Caco-2 (cell line): Measurements from ENCODE around the gene FRMD4A. TPM values are rescaled to one million over a fixed set of nuclear protein-coding genes. Genes with fewer than 3 reads are reported as not detected.

Experiments
- BruUV-seq: library from RNA; stranded (reverse); fragments of 400-500 nt; replicated peaks from 2 replicates; lab custom pipeline; 2021; lab: Mats Ljungman, UMichigan
- CTCF ChIA-PET: fragments of 300-600 bp; sonication (Branson Sonifier 250); formaldehyde crosslinking; loops from one replicate; lab custom pipeline; 2022; ENCODE audit warnings: antibody characterized with exemption; lab: Charles Lee
- POLR2A ChIA-PET: fragments of 300-600 bp; sonication (Branson Sonifier 250); formaldehyde crosslinking; loops from one replicate; lab custom pipeline; 2022; ENCODE audit warnings: antibody characterized with exemption; lab: Charles Lee
- DNase-seq, 2 experiments: peaks; one replicate each; pipeline versions ENCODE4 v3.0.0 to v3.0.0-alpha.2; 2020 to 2022
- H3K27me3 ChIP-seq: replicated peaks from 2 replicates; pipeline ENCODE4 v1.6.0; 2011; ENCODE audit warnings: low read length; ENCODE audit not compliant: control insufficient read depth, insufficient read depth
- H3K36me3 ChIP-seq: 2 replicates; pipeline ENCODE4 v1.5.1; 2011; ENCODE audit warnings: low read length; ENCODE audit not compliant: control insufficient read depth, insufficient read depth
- H3K4me1 ChIP-seq: fragments of 250-450 bp; sonication (Bioruptor Pico); 2 replicates; pipeline ENCODE4 v1.5.1; 2020; ENCODE audit warnings: mild to moderate bottlenecking
- H3K4me3 ChIP-seq: 2 replicates; pipeline ENCODE4 v1.5.1; 2011; ENCODE audit warnings: low read depth, mild to moderate bottlenecking, control low read depth, low read length
- H3K9me3 ChIP-seq: fragments of 250-450 bp; sonication (Bioruptor Pico); 2 replicates; pipeline ENCODE4 v1.5.1; 2020; ENCODE audit warnings: mild to moderate bottlenecking, moderate library complexity
- H3K27ac Mint-ChIP-seq: one replicate; pipeline ENCODE4 v1.8.0; 2022; ENCODE audit warnings: mixed read lengths; ENCODE audit not compliant: unreplicated experiment
- H3K27me3 Mint-ChIP-seq: one replicate; pipeline ENCODE4 v1.8.0; 2022; ENCODE audit warnings: mixed read lengths; ENCODE audit not compliant: insufficient read depth, unreplicated experiment
- H3K36me3 Mint-ChIP-seq: one replicate; pipeline ENCODE4 v1.8.0; 2022; ENCODE audit warnings: mild to moderate bottlenecking, mixed read lengths; ENCODE audit not compliant: insufficient read depth, unreplicated experiment
- H3K4me1 Mint-ChIP-seq: one replicate; pipeline ENCODE4 v1.8.0; 2022; ENCODE audit warnings: low read depth, mixed read lengths; ENCODE audit not compliant: unreplicated experiment
- H3K4me3 Mint-ChIP-seq: one replicate; pipeline ENCODE4 v1.8.0; 2022; ENCODE audit warnings: mild to moderate bottlenecking, moderate library complexity, mixed read lengths; ENCODE audit not compliant: unreplicated experiment
- H3K9me3 Mint-ChIP-seq: one replicate; pipeline ENCODE4 v1.8.0; 2022; ENCODE audit warnings: mixed read lengths; ENCODE audit not compliant: unreplicated experiment
- CTCF ChIP-seq, 2 experiments: fragments of 200-600 bp in 1 of 2; IDR thresholded peaks; 1 replicate in 1 of 2; 2 replicates in 1 of 2; pipeline versions ENCODE4 v1.5.1 to v1.8.0; 2011 to 2022; ENCODE audit warnings: antibody characterized with exemption in 1 of 2, control low read depth in 1 of 2, inconsistent platforms in 1 of 2, low read depth in 1 of 2, low read length in 1 of 2, mild to moderate bottlenecking in 1 of 2, moderate library complexity in 1 of 2; ENCODE audit not compliant: insufficient read depth in 1 of 2, severe bottlenecking in 1 of 2, unreplicated experiment in 1 of 2
- intact Hi-C: fragments of 100-400 bp; cut with micrococcal nuclease; formaldehyde crosslinking; loops from one replicate; pipeline ENCODE4 v1.10.0; 2022; ENCODE audit not compliant: unreplicated experiment
- total RNA-seq: library from RNA; stranded (reverse); gene quantifications from 2 replicates; pipeline ENCODE4 v1.2.3, GENCODE V29; 2022

The FRMD4A gene
- total RNA-seq, 1 experiment from 2014 or later: 52.1 TPM

DNA sequence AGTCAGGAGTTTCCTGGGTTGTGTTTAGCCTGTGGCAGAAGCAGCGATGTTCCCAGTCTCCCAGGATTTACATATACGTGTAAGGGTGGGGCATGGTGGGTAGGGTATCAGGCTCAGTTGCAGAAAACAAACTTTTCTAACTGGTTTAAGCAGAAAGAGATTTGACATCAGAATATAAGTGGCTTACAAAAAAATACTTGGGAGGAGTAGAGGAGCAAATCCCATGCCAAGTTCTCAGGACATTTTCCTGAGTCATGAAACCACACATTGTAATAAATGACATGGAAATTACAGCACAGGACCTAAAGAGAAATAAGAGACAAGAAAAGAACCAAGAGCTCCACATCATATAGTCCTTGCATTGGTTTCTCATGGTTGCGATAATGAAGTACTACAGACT, 26.2 kb upstream of the FRMD4A start:
- Histone ChIP-seq H3K4me3 (no peak overlapping the region), H3K27me3 (no peaks in the 10 kb centered on the region), H3K4me1 (0 out of 2 replicates have a peak, but pooled peaks cover 6% of the 10 kb centered on the region), H3K36me3 (no peaks in the 10 kb centered on the region), H3K9me3 (no peaks in the 10 kb centered on the region)
- intact Hi-C loops: no loop called here
- Mint-ChIP-seq H3K4me3 (no peak overlapping the region), H3K27ac (no peak overlapping the region), H3K36me3 (no peaks in the 10 kb centered on the region), H3K4me1 (no peaks in the 10 kb centered on the region), H3K9me3 (no peaks in the 10 kb centered on the region), H3K27me3 (no peaks in the 10 kb centered on the region)
- POLR2A ChIA-PET: no interaction called here
- CTCF ChIA-PET: interaction anchor here (0.7 kb wide), 2 partner anchors 27 to 32 kb away, joined by 3 read pairs; no protein-coding TSS in a partner anchor
- no peak for DNase-seq
- no TSS peak for BruUV-seq
- no peak for TF ChIP-seq CTCF (IDR thresholded peaks at IDR 0.05; ENCODE audit: insufficient read depth in 1 of 2, low read depth in 1 of 2, low read length in 1 of 2, severe bottlenecking in 1 of 2, unreplicated experiment in 1 of 2)

DNA sequence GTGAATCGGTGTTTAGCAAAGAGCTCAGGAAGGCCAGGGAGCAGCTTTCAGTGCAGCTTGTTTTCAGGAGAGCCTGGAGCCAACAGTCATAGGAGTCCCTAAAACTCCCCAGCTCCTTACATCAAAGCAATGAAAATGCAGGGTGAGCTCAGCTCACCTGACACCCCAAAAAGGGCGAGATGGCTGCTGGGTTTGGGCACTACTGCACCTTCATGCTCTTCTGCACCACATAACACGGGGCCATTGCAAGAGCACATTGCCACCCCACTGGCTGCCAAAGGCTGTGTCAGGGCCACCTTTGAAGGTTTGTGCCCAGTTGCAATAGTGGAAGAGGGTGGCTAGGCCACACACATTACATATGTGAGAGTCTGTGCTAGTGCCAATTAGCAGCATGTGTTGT, 25.0 kb upstream of the FRMD4A start:
- intact Hi-C loops: no loop called here
- Mint-ChIP-seq H3K4me3 (no peak overlapping the region), H3K36me3 (no peaks in the 10 kb centered on the region), H3K4me1 (no peaks in the 10 kb centered on the region), H3K27ac (no peak overlapping the region), H3K27me3 (no peaks in the 10 kb centered on the region), H3K9me3 (no peaks in the 10 kb centered on the region)
- Histone ChIP-seq H3K27me3 (no peaks in the 10 kb centered on the region), H3K36me3 (no peaks in the 10 kb centered on the region), H3K9me3 (no peaks in the 10 kb centered on the region), H3K4me1 (0 out of 2 replicates have a peak, but pooled peaks cover 6% of the 10 kb centered on the region), H3K4me3 (no peak overlapping the region)
- TF ChIP-seq CTCF (IDR thresholded peaks at IDR 0.05; ENCODE audit: insufficient read depth in 1 of 2, low read depth in 1 of 2, low read length in 1 of 2, severe bottlenecking in 1 of 2, unreplicated experiment in 1 of 2): no peak
- ChIA-PET POLR2A (no interaction called here), CTCF (no interaction called here)
- no peak for DNase-seq
- no TSS peak for BruUV-seq

- Mint-ChIP-seq H3K27ac (no peak overlapping the region), H3K4me3 (no peak overlapping the region), H3K4me1 (no peaks in the 10 kb centered on the region), H3K27me3 (no peaks in the 10 kb centered on the region), H3K9me3 (no peaks in the 10 kb centered on the region), H3K36me3 (no peaks in the 10 kb centered on the region)
- Histone ChIP-seq H3K4me3 (no peak overlapping the region), H3K4me1 (0 out of 2 replicates have a peak, but pooled peaks cover 6% of the 10 kb centered on the region), H3K9me3 (no peaks in the 10 kb centered on the region), H3K36me3 (no peaks in the 10 kb centered on the region), H3K27me3 (no peaks in the 10 kb centered on the region)
- no TSS peak for BruUV-seq
- DNase-seq: no peak
- ChIA-PET POLR2A (no interaction called here), CTCF (interaction anchor here (1.6 kb wide), 1 partner anchor 157 kb away, joined by 6 read pairs; no protein-coding TSS in a partner anchor)
- intact Hi-C loops: no loop called here
- no peak for TF ChIP-seq CTCF (IDR thresholded peaks at IDR 0.05; ENCODE audit: insufficient read depth in 1 of 2, low read depth in 1 of 2, low read length in 1 of 2, severe bottlenecking in 1 of 2, unreplicated experiment in 1 of 2)
These were observed 22.7 kb upstream of the FRMD4A start for GRCh38 chr10:14353291-14353913.
